Kidney capillary endothelial cell (primary cell): ENCODE measurements around the gene PCSK6.

Experiments
- DNase-seq: peaks from one replicate; pipeline ENCODE4 v3.0.0-alpha.2; 2018; ENCODE audit warnings: low spot score

The PCSK6 gene

DNA sequence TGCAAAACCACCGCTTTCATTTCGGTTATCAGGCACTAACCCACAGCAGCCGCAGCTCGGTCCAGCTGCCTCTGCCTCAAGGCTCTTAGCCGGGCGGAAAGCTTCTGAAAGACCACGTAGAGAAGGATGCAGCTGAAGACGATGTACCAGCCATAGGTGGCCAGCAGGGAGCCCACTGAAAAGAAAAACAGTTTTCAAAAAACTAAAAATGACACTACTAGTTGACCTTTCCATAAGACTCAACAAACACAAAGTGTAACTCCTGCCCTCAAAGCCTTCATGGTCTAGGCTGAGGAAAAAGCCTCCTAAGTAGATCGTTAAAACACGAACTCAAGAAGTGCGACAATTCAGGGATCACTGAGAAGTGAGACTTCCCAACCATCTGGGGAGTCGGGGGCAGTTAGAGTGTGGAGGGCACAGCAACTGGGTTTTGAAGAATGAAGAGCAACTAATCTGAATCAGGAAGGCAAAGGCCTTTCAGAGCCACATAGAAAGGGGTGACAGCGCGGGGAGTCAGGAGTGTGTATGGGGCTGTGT lies 212.9 kb downstream of the PCSK6 start:
- peak; percentile 49 for DNase-seq

DNA sequence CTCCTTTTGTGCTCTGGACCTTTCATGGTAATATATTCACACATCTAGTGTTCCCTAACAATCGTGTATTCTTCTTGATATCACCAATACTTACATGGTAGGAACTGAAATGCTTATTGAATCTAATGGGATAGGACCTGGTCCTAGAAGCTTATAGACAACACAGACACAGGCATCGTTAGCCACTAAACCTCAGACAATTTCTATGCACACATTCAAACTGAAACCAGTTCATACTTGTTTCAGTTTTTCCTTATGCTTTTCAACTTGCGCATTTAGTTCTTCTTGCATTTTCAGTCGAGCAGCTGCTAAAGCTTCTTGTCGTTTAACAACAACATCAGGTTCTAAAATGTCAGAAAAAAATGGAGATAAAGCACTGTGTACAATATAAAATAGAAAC lies 214.5 kb downstream of the PCSK6 start:
- no peak for DNase-seq

DNA sequence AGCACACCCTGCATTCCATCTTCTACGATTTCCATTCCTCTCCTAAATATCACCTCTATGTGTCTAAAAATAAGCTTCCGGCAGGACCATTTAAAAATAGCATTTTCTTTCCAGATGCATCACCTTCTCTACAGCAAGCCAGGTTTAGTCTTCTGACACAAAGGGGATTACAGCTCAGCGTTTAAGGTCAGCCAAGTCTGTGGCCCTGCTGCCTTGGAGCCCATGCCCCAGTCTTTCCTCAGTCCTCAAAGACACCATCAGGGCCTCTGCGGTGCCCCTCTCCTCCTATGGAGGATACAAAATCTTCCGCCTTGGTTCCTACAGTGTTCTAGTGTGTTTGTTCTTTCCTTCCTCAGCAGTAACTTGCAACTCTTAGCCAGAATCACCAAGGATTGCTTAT lies 216.0 kb downstream of the PCSK6 start:
- DNase-seq: no peak

GRCh38 chr15:101272584-101272983 lies 216.9 kb downstream of the PCSK6 start:
- no peak for DNase-seq

DNA sequence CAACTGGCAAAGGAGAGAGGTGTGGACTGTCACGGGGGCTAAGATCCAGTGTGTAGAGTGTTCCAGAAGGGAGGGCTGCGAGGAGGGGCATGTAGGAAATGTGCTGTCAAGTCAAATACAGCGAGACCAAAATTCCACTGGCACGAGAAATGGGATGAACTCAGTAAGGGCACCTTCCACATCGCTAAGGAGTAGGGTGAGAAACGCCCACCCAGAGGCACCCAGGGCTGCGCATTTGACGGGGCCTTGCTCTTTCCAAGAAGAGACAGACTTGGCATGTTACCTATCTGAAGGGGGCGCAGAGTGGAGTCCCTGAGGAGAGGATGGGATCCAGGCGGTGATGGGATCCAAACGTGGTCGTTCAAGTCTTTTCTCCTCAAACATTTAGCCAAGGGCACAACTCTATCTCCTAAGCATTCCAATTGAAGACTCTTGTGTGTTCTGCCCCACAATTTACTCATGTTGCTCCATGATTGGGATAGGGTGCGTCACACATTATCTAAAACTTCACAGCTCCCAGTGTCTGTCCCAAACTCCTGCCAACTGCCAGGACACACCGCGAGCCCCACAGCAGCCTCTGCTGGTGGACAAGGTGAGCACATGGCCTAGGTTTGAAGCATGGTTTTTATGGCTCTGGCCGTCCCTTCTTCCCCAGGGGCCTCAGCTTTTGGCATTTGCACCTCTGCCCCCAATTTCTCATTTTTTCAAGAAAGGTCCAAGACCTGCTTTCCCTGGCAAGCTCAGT lies 219.9 kb downstream of the PCSK6 start:
- no peak for DNase-seq

- DNase-seq: no peak
These were observed 222.0 kb downstream of the PCSK6 start for GRCh38 chr15:101267320-101268104.

- no peak for DNase-seq
These were observed 222.7 kb downstream of the PCSK6 start for GRCh38 chr15:101266787-101267186.

DNA sequence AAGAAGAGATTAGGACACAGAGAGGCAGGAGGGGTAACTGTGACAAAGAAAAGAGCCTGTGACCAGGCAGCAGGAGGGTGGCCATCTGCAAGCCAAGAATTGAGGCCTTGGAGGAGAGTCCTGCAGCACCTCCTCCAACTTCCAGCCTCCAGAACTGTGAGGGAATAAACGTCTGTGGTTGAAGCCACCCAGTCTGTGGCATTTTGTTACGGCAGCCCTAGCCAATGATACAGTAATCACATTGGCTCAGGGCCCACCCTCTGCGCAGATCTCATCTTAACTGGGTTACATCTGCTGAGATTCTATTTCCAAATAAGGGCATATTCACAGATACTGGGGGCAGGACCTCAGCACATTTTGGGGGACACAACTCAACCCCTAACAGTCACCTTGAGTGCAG lies 223.5 kb downstream of the PCSK6 start:
- DNase-seq: no peak

GRCh38 chr15:101264911-101265641 lies 224.4 kb downstream of the PCSK6 start:
- no peak for DNase-seq

DNA sequence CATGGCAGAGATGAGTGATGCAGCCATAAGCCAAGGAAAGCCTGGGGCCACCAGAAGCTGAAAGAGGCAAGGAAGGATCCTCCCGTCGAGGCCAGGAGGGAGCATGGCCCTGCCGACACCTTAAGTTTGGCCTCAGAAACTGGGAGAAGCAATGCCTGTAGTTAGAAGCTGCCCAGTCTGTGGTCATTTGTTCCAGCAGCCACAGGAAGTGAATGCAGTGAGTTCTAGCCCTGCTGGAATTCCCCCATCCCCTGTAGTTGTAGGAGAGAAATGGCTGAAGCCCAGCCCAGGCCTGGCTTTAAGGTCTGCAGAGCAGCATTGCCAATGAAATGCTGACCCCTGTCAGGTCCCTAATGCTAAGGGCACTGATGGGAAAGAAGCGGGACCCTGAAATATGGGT lies 225.5 kb downstream of the PCSK6 start:
- no peak for DNase-seq

- no peak for DNase-seq
These were observed 227.0 kb downstream of the PCSK6 start for GRCh38 chr15:101262551-101262950.

DNA sequence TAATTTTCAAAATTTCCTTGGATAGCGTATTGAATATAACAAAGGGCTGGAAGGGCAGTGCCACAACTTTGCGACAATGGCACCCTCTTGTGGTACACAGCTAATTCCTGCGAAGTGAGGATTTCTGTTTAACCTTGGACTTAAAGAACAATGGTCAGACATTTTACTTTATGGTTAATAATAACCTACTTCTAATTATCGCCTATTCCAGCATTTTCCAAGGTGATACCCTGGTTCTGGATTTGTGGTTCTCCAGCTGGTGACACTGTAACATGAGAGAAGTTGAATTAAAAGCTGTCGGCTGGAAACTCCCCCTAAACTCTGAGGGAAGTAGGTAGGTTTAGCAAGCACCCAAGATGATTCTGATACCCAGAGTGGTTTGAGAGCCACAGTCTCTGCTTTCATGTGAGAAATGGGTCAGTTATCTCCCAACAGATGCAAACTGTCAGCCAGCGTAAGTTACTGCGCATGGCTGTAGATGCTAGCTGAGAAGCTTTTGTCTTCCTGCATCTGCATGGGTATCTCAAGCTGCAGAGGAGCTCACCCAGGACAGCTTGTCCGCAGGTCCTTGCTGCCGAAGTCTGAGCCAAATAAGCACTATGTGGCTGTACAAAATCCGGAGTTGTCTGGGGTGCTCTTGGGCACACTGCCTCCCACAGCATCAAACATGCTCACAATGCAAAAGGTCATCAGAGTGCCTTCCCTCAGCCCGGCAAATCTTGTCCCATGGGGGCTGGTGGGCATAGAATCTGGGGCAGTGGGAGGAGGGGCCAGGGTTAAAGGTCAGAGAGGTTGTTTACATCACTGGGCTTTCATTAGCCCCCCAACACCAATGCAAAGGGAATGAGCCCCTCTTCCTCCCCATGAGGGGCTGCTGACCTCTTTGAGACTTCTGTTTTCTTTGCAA lies 231.0 kb downstream of the PCSK6 start:
- peak; percentile 68 for DNase-seq

DNA sequence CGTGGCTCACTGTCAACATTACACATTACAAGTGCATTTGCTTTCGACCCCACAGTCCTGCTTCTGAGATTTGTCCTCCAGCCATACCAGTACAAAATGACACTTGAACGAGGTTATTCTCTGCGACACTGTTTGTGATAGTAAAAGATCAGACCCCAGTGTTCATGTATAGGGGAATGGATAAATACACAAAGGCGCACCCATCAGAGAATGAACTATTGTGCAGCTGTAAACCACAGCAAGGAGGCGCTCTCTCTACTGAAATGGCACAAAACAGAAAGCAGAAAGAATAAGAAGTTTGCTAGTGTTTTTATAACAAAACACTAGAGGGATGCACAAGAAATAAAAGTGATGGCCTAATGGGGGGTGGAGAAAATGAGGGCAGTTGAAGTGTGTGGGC lies 232.8 kb downstream of the PCSK6 start:
- DNase-seq: no peak

GRCh38 chr15:101255615-101256241 lies 233.8 kb downstream of the PCSK6 start:
- no peak for DNase-seq

- DNase-seq: no peak
These were observed 234.5 kb downstream of the PCSK6 start for GRCh38 chr15:101255051-101255395.

DNA sequence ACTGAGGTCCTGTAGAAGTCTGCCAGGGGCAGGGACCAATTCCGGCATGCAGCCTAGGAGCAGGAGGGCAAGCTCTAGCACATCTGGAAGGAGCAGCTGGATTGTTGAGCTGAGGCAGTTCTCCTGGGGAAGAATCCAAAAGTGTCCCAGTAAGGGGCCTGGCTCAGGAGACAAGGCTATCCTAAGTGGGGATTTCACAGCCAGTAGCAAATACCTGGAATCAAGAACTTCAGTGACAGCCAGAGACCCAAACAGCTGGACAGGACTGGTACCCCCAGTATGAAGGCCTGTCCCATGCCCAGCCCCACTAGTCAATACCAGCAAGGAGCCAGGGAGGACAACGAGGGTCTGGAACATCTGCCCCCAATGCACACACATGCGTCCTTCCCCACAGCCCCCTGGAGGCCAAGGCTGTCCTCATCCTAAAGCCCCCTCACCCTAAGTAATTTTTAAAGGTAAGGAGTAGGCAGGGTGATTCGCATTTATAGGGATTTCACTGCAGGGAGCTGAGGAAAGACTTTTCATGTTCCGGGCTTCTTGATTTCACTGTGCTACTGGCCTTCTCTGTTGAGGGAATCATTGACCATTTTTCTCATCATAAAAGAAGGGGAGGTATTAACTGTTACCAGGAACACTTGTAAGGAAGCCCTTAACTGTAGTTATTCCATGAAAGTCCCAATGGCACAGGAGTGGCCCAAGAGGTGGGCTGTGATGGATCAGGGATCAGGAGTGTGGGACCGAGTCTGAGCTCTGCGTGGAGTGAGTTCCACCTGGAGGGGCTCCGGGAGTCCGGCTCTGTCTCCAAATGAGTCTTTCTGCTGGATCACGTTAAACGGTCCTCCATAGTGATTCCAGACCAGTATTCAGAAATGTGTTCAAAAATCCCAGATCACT lies 235.1 kb downstream of the PCSK6 start:
- no peak for DNase-seq
